OCI-LY1 (cell line): ENCODE data around the gene FHIT.

Experiments
- H2AFZ ChIP-seq: fragments of 200-600 bp; sonication (generic), shearing (Covaris generic); 2 replicates; pipeline ENCODE4 v1.6.0; 2014; ENCODE audit warnings: antibody characterized with exemption, mild to moderate bottlenecking, low read length
- H3F3A ChIP-seq: fragments of 200-600 bp; sonication (generic), shearing (Covaris generic); 2 replicates; pipeline ENCODE4 v1.6.0; 2014; ENCODE audit warnings: mild to moderate bottlenecking, antibody characterized with exemption, low read length, moderate library complexity; ENCODE audit not compliant: insufficient read depth
- H3K27ac ChIP-seq: fragments of 200-600 bp; sonication (generic); 2 replicates; pipeline ENCODE4 v1.5.1; 2014; ENCODE audit warnings: low read length, mixed run types, mild to moderate bottlenecking, low read depth; ENCODE audit not compliant: poor library complexity, severe bottlenecking
- H3K27me3 ChIP-seq: fragments of 200-600 bp; sonication (generic); 2 replicates; pipeline ENCODE4 v1.6.0; 2014; ENCODE audit warnings: antibody characterized with exemption, mild to moderate bottlenecking, low read length, moderate library complexity; ENCODE audit not compliant: insufficient read depth
- H3K36me3 ChIP-seq: fragments of 200-600 bp; sonication (generic); 2 replicates; pipeline ENCODE4 v1.6.1; 2014; ENCODE audit warnings: mild to moderate bottlenecking, antibody characterized with exemption, low read length, moderate library complexity, mixed read lengths; ENCODE audit not compliant: insufficient read depth
- H3K4me1 ChIP-seq: fragments of 200-600 bp; sonication (generic); 2 replicates; pipeline ENCODE4 v1.5.1; 2014; ENCODE audit warnings: mild to moderate bottlenecking, low read length, moderate library complexity; ENCODE audit not compliant: insufficient read depth, severe bottlenecking
- H3K4me2 ChIP-seq: fragments of 200-600 bp; sonication (generic), shearing (Covaris generic); 2 replicates; pipeline ENCODE4 v1.6.1; 2014; ENCODE audit warnings: low read length
- H3K4me3 ChIP-seq: fragments of 200-600 bp; sonication (generic); 2 replicates; pipeline ENCODE4 v1.5.1; 2014; ENCODE audit warnings: low read length, low read depth, mild to moderate bottlenecking, mixed read lengths; ENCODE audit not compliant: poor library complexity, severe bottlenecking
- H3K79me2 ChIP-seq: fragments of 200-600 bp; shearing (Covaris generic); 2 replicates; pipeline ENCODE4 v1.6.1; 2016; ENCODE audit warnings: mixed run types, low read length, mixed read lengths; ENCODE audit not compliant: insufficient read depth
- H3K9ac ChIP-seq: fragments of 200-600 bp; sonication (generic), shearing (Covaris generic); 2 replicates; pipeline ENCODE4 v1.6.1; 2014; ENCODE audit warnings: mild to moderate bottlenecking, low read length, mixed read lengths
- H3K9me2 ChIP-seq: fragments of 200-600 bp; sonication (generic), shearing (Covaris generic); 2 replicates; pipeline ENCODE4 v1.6.1; 2014; ENCODE audit warnings: low read depth, mild to moderate bottlenecking, low read length, mixed read lengths
- H3K9me3 ChIP-seq: fragments of 200-600 bp; shearing (Covaris generic); 2 replicates; pipeline ENCODE4 v1.6.1; 2014; ENCODE audit warnings: low read length, mixed read lengths
- H4K20me1 ChIP-seq: fragments of 200-600 bp; sonication (generic), shearing (Covaris generic); 2 replicates; pipeline ENCODE4 v1.6.0; 2016; ENCODE audit warnings: mild to moderate bottlenecking, low read length; ENCODE audit not compliant: insufficient read depth
- EZH2 ChIP-seq: fragments of 200-600 bp; sonication (generic), shearing (Covaris generic); IDR thresholded peaks from 2 replicates; pipeline ENCODE4 v1.8.0; 2017; ENCODE audit warnings: borderline replicate concordance, mixed run types, mild to moderate bottlenecking, antibody characterized with exemption, low read length, moderate library complexity, mixed read lengths
- TF ChIP-seq, protein P1 (sequence below): fragments of 200-600 bp; sonication (generic), shearing (Covaris generic); IDR thresholded peaks from 2 replicates; pipeline ENCODE4 v1.5.1; 2017; ENCODE audit warnings: mild to moderate bottlenecking, antibody characterized with exemption, low read length, moderate library complexity, mixed read lengths

Gene FHIT

DNA sequence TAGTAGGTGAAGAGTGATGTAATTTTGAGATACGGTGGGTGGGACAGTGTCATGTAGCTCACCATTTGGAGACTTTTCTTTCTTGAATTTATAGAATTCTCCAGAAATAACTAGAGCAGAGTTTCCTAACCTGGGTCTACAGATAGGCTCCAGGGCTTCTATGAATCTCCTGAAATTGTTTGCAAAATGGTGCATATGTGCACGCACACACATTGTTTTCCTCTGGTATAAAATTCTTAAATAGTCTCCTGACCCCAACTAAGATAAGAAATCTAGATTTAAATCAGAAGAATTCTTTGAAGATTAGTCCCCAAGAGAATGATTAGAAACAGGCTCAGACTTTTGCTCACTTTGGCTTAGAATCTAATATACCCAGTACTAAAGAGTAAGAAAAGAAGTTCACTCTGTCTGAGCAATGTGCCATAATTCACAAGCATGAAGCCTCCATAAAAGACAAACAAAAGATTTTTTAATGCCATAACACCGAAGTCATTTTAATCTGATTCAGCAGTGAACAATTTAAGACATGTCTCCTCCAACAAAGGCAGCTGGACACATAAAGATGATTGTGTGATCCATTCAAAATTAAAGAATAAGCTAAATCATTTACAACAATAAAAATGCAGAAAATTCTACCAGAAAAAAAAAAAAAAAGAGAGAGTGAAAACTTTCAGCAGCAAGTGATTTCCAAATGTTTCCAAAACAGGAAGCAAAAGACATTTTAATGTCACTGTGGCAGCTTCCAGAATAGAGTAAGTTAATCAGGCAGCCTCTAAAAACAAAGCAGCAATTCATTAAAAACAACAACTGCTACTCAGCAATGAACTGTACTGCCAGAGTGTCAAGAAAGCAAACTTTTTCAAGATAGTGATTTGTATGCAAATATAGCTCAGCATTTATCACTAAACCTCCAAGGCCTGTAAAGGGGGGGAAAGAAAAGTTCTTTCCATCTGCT is 1225.9 kb downstream of the FHIT start:
- H3K79me2 ChIP-seq = no peaks in the 10 kb centered on the region
- no peaks in the 10 kb centered on the region for H3K27me3 ChIP-seq
- no peak overlapping the region for H3K4me2 ChIP-seq
- H3K9ac ChIP-seq = no peak overlapping the region
- no peaks in the 10 kb centered on the region for H3K9me3 ChIP-seq
- H3K4me3 ChIP-seq = no peak overlapping the region
- H3K27ac ChIP-seq = no peak overlapping the region
- H3K9me2 ChIP-seq = no peaks in the 10 kb centered on the region
- H3K4me1 ChIP-seq = peaks cover 8% of the 10 kb centered on the region
- H2AFZ ChIP-seq = no peak overlapping the region
- H4K20me1 ChIP-seq = no peaks in the 10 kb centered on the region
- no peaks in the 10 kb centered on the region for H3F3A ChIP-seq
- H3K36me3 ChIP-seq = no peaks in the 10 kb centered on the region
- TF ChIP-seq, protein P1, sequence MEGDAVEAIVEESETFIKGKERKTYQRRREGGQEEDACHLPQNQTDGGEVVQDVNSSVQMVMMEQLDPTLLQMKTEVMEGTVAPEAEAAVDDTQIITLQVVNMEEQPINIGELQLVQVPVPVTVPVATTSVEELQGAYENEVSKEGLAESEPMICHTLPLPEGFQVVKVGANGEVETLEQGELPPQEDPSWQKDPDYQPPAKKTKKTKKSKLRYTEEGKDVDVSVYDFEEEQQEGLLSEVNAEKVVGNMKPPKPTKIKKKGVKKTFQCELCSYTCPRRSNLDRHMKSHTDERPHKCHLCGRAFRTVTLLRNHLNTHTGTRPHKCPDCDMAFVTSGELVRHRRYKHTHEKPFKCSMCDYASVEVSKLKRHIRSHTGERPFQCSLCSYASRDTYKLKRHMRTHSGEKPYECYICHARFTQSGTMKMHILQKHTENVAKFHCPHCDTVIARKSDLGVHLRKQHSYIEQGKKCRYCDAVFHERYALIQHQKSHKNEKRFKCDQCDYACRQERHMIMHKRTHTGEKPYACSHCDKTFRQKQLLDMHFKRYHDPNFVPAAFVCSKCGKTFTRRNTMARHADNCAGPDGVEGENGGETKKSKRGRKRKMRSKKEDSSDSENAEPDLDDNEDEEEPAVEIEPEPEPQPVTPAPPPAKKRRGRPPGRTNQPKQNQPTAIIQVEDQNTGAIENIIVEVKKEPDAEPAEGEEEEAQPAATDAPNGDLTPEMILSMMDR = no peak
- no peak for TF ChIP-seq EZH2

- no peaks in the 10 kb centered on the region for H3F3A ChIP-seq
Observed at GRCh38 chr3:60024400-60024799, 1226.9 kb downstream of the FHIT start.

DNA sequence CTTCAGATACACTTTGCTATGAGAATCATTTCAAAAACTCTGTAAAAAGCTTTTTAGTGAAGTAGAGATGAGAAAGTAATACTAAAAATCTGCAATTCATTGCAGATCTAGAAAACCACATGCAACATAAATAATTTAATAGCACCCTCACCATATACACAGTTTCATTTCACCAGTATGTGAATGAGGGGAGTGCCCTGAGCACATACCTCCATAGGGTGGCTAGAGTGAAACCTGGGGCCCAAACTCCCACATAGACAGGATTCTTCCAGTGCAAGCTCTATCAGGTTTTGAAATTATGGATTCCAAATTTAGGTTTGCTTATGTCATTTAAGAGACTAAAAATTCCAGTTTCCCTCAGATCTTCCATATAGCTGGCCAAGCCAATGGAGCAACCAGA is 1228.1 kb downstream of the FHIT start:
- peaks cover 8% of the 10 kb centered on the region for H3K4me1 ChIP-seq
- H2AFZ ChIP-seq = no peak overlapping the region
- no peak overlapping the region for H3K4me3 ChIP-seq
- no peaks in the 10 kb centered on the region for H3F3A ChIP-seq
- no peaks in the 10 kb centered on the region for H3K27me3 ChIP-seq
- no peaks in the 10 kb centered on the region for H3K9me2 ChIP-seq
- no peaks in the 10 kb centered on the region for H4K20me1 ChIP-seq
- H3K4me2 ChIP-seq = no peak overlapping the region
- H3K9me3 ChIP-seq = no peaks in the 10 kb centered on the region
- H3K9ac ChIP-seq = no peak overlapping the region
- H3K36me3 ChIP-seq = no peaks in the 10 kb centered on the region
- no peak for TF ChIP-seq EZH2
- TF ChIP-seq, protein P1 = no peak
- no peak overlapping the region for H3K27ac ChIP-seq
- H3K79me2 ChIP-seq = no peaks in the 10 kb centered on the region

More at GRCh38 chr3:60024400-60024799, 1226.9 kb downstream of the FHIT start:
- no peaks in the 10 kb centered on the region for H3K9me3 ChIP-seq
- H3K36me3 ChIP-seq = no peaks in the 10 kb centered on the region
- H3K4me1 ChIP-seq = peaks cover 8% of the 10 kb centered on the region
- H3K4me3 ChIP-seq = no peak overlapping the region
- no peaks in the 10 kb centered on the region for H4K20me1 ChIP-seq
- H3K27ac ChIP-seq = no peak overlapping the region
- no peaks in the 10 kb centered on the region for H3K79me2 ChIP-seq
- no peak overlapping the region for H2AFZ ChIP-seq
- no peak for TF ChIP-seq EZH2
- TF ChIP-seq, protein P1 = no peak
- H3K9me2 ChIP-seq = no peaks in the 10 kb centered on the region
- H3K9ac ChIP-seq = no peak overlapping the region
- H3K4me2 ChIP-seq = no peak overlapping the region
- no peaks in the 10 kb centered on the region for H3K27me3 ChIP-seq
